Kidney (tissue), 14 donors: ENCODE results near the gene RABL6. TPM values are rescaled to one million over a fixed set of nuclear protein-coding genes. Genes with fewer than 3 reads are reported as not detected.

Source experiments
- DNase-seq, 5 donors: peaks; one replicate each; pipeline ENCODE4 v3.0.0-alpha.2; 2013 to 2020
- FAIRE-seq: peaks from 2 replicates; lab custom pipeline; 2012; peaks lifted over from hg19 to GRCh38; lab: Jason Lieb, UNC
- H3K27ac ChIP-seq, 2 donors: one replicate each; pipeline ENCODE4 v1.7.0; 2013; ENCODE audit warnings: low read depth in 2 of 2, low read length in 2 of 2, inconsistent platforms in 1 of 2
- H3K27me3 ChIP-seq: one replicate; pipeline ENCODE4 v1.7.1; 2013; ENCODE audit warnings: low read length, inconsistent platforms; ENCODE audit not compliant: control insufficient read depth, insufficient read depth
- H3K36me3 ChIP-seq, 3 donors: one replicate each; pipeline versions ENCODE4 v1.7.0 to v1.7.1; 2013; ENCODE audit warnings: low read length in 3 of 3, control low read depth in 1 of 3, inconsistent platforms in 1 of 3; ENCODE audit not compliant: insufficient read depth in 3 of 3, control insufficient read depth in 2 of 3
- H3K4me1 ChIP-seq, 3 donors: one replicate each; pipeline versions ENCODE4 v1.7.0 to v1.7.1; 2013; ENCODE audit warnings: low read length in 3 of 3, inconsistent platforms in 1 of 3, low read depth in 1 of 3; ENCODE audit not compliant: control insufficient read depth in 2 of 3, insufficient read depth in 2 of 3
- H3K4me3 ChIP-seq, 3 donors: one replicate each; pipeline versions ENCODE4 v1.7.0 to v1.8.1; 2013; ENCODE audit warnings: low read length in 3 of 3, control low read depth in 1 of 3, inconsistent platforms in 1 of 3
- H3K9ac ChIP-seq, 3 donors: one replicate each; pipeline versions ENCODE4 v1.7.0 to v1.7.1; 2013; ENCODE audit warnings: low read length in 3 of 3, control low read depth in 1 of 3, inconsistent platforms in 1 of 3
- H3K9me3 ChIP-seq, 3 donors: one replicate each; pipeline versions ENCODE4 v1.7.0 to v1.7.1; 2013; ENCODE audit warnings: low read length in 3 of 3, control low read depth in 1 of 3, inconsistent platforms in 1 of 3; ENCODE audit not compliant: control insufficient read depth in 2 of 3, insufficient read depth in 1 of 3
- CTCF ChIP-seq: IDR thresholded peaks from 3 replicates; pipeline ENCODE4 v1.5.1; 2012; ENCODE audit warnings: mild to moderate bottlenecking, moderate library complexity, borderline replicate concordance; ENCODE audit not compliant: insufficient read depth; ENCODE audit errors: extremely low read depth
- intact Hi-C: fragments of 100-400 bp; cut with DNase I; formaldehyde crosslinking; loops from one replicate; pipeline ENCODE4 v1.11.1; 2022
- polyA plus RNA-seq: library from polyadenylated mRNA; stranded (reverse); fragments of 350-450 nt; fragmentation: Illumina TruSeq; extraction: RNeasy Lipid Tissue Mini Kit (QIAGEN cat#74804); gene quantifications from one replicate; pipeline ENCODE4 v1.2.3, GENCODE V29; 2014; ENCODE audit warnings: low read depth, low replicate concordance; ENCODE audit not compliant: insufficient read depth
- total RNA-seq: library from RNA; stranded (reverse); fragmentation: NEBNext Ultra II Directional; extraction: Animal tissue kit (Norgen Biotek cat#: 25700); gene quantifications from one replicate; pipeline ENCODE4 v1.2.1, GENCODE V29; 2021
- donor health status: control.
- donor health status: control.
- donor health status: control.
- donor health status: control.
- donor health status: control.
- donor health status: DM: yes; HTN: yes; CAD: no.
- donor health status: Normal renal cell carcinoma (clear cell type).

Gene RABL6
- total and polyA plus RNA-seq, 2 donors from 2014 or later, result 60.4 to 70.3 TPM

DNA sequence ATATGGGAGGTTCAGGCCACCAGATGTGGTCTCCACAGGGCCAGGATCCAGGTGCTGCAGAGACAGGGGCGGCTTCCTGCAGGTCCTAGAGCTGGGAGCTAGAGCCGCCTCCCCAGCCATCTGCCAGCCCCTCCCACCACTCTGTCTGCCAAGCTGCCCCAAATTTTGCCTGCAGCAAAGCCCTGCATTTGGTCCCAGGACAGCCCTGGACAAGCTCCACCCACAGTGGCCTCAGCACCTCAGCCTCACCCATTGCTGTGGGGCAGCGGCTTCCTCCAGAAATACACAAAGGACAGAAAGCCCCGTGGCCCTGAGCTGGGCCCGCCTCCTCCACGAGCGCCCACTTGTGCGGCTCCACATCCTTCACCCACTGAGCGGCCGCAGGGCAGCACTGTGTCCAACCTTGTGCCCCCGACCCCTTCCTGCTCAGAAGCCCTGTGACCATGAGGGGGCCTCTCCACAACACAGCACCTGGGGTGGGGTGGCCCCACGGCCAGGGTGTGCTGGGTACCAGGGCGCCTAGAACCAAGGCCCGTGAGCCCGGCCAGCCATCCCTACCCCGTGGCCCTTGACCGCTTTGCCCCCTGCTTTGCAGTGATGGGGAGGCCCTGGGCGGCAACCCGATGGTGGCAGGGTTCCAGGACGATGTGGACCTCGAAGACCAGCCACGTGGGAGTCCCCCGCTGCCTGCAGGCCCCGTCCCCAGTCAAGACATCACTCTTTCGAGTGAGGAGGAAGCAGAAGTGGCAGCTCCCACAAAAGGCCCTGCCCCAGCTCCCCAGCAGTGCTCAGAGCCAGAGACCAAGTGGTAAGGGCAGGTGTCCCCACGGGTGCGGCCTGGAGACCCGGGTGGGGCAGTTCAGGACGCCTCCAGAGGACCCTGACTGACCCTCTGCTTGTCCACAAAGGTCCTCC lies 30.8 kb downstream of the RABL6 start:
- Histone ChIP-seq H3K36me3 (no peaks in the 10 kb centered on the region), H3K27ac (no peak overlapping the region), H3K27me3 (no peaks in the 10 kb centered on the region), H3K4me1 (peaks cover 0 to 22% (median 7%) of the 10 kb centered on the region in 3 donors), H3K9ac (no peak overlapping the region), H3K4me3 (no peak overlapping the region), H3K9me3 (no peaks in the 10 kb centered on the region)
- DNase-seq (no peak), FAIRE-seq (no peak)
- intact Hi-C loops, result no loop called here
- no peak for TF ChIP-seq CTCF

DNA sequence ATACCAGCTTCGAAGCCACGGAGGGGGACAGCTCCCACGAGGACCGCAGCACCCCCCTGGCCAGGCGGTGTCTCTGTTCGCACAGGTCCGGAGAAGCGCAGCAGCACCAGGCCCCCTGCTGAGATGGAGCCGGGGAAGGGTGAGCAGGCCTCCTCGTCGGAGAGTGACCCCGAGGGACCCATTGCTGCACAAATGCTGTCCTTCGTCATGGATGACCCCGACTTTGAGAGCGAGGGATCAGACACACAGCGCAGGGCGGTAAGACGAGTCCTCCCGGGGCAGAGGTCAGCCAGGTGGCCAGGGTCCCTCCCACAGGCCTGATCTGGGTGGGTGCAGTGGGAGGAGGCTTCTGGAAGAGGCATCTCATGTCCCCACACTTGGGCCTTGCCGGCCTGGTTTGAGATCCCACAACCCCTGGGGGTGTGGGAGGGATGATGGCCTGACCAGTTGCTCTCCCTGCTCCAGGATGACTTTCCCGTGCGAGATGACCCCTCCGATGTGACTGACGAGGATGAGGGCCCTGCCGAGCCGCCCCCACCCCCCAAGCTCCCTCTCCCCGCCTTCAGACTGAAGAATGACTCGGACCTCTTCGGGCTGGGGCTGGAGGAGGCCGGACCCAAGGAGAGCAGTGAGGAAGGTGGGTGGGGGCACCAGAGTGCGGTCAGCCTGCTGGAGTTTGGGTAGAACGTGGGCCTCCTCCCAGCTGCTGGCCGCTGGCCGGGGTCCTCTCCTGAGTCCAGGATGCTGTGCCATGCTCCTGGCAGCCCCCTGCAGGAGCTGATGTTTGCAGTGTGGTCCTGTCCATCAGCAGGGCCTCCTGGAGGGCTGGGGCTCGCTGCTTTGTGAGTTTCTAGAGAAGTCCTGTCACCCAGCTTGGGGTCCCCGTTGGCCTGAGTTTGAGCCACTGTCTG lies 31.7 kb downstream of the RABL6 start:
- intact Hi-C loops, result loop anchor here (10.0 kb wide), 1 partner anchor 105 kb away; the partner anchor contains the start of genes C8G and FBXW5
- Histone ChIP-seq H3K9ac (no peak overlapping the region), H3K27me3 (no peaks in the 10 kb centered on the region), H3K4me3 (no peak overlapping the region), H3K4me1 (peaks cover 0 to 22% (median 7%) of the 10 kb centered on the region in 3 donors), H3K27ac (no peak overlapping the region), H3K9me3 (no peaks in the 10 kb centered on the region), H3K36me3 (no peaks in the 10 kb centered on the region)
- no peak for TF ChIP-seq CTCF
- FAIRE-seq (no peak), DNase-seq (no peak)

GRCh38 chr9:136840140-136840876 lies 32.6 kb downstream of the RABL6 start:
- peak in 2 of 5 donors; percentile 55 to 70 for DNase-seq
- H3K27ac ChIP-seq, result peak overlapping the region in 1 of 2 donors; percentile 43

More at GRCh38 chr9:136840140-136840876, 32.6 kb downstream of the RABL6 start:
- FAIRE-seq, result no peak
- peaks cover 0 to 22% (median 7%) of the 10 kb centered on the region in 3 donors for H3K4me1 ChIP-seq
- no peaks in the 10 kb centered on the region for H3K36me3 ChIP-seq
- no peak overlapping the region for H3K4me3 ChIP-seq
- H3K9me3 ChIP-seq, result no peaks in the 10 kb centered on the region
- H3K9ac ChIP-seq, result no peak overlapping the region
- H3K27me3 ChIP-seq, result no peaks in the 10 kb centered on the region
- intact Hi-C loops, result loop anchor here (10.0 kb wide), 1 partner anchor 104 kb away; the partner anchor contains the start of genes C8G and FBXW5
- no peak for TF ChIP-seq CTCF
